Muscle of leg (tissue), 16 donors: Measurements from ENCODE around the gene ST8SIA5. TPM values are rescaled to one million over a fixed set of nuclear protein-coding genes. Genes with fewer than 3 reads are reported as not detected.
A peak's percentile ranks its signal among the peaks of the same experiment; 100 is the strongest.
"Not testable (repeated sequence)": the region's sequence is repeated elsewhere in the genome, so short reads cannot be mapped to it uniquely, and the experiment has no call there.

ENCODE experiments used
- DNase-seq: peaks from one replicate; pipeline ENCODE4 v3.0.0; 2013
- H3K27ac ChIP-seq: one replicate; pipeline ENCODE4 v1.5.1; 2013; ENCODE audit warnings: mild to moderate bottlenecking, low read length, control low read depth
- H3K27me3 ChIP-seq: one replicate; pipeline ENCODE4 v1.6.1; 2013; ENCODE audit warnings: low read length; ENCODE audit not compliant: control insufficient read depth, insufficient read depth
- H3K36me3 ChIP-seq: one replicate; pipeline ENCODE4 v1.6.1; 2013; ENCODE audit warnings: low read length; ENCODE audit not compliant: control insufficient read depth, insufficient read depth
- H3K4me1 ChIP-seq: one replicate; pipeline ENCODE4 v1.6.1; 2013; ENCODE audit warnings: low read length; ENCODE audit not compliant: control insufficient read depth, insufficient read depth
- H3K4me3 ChIP-seq: one replicate; pipeline ENCODE4 v1.5.1; 2013; ENCODE audit warnings: low read length, control low read depth
- H3K9me3 ChIP-seq: replicated peaks from 2 replicates; pipeline ENCODE4 v1.6.1; 2013; ENCODE audit warnings: low read depth, low read length; ENCODE audit not compliant: control insufficient read depth
- WGBS: methylation state at CpG from one replicate; pipeline ENCODE4 v1.1.5; 2013; ENCODE audit warnings: missing lambda C conversion rate; ENCODE audit not compliant: insufficient coverage; 5-methylcytosine and 5-hydroxymethylcytosine counted together
- long read RNA-seq, 11 donors: transcript quantifications; one replicate each; lab custom pipeline, GENCODE V29; 2026
- polyA plus RNA-seq, 8 donors: library from polyadenylated mRNA; unstranded; fragments of 120-200 nt; gene quantifications; one replicate each; pipeline versions ENCODE4 v1.2.1 to v1.2.3, GENCODE V29; 2013; ENCODE audit warnings: inconsistent platforms in 1 of 8, low replicate concordance in 1 of 8; ENCODE audit not compliant: insufficient read length in 8 of 8, insufficient read depth in 1 of 8
- total RNA-seq: library from RNA; stranded (reverse); fragments of 120-200 nt; gene quantifications from one replicate; pipeline ENCODE4 v1.2.4, GENCODE V29; 2013

ST8SIA5 gene
- total RNA-seq (1.0 TPM), polyA plus RNA-seq (1 to 10 TPM; 3.5 to 5.2 (median 4.4) TPM)
- long read RNA-seq, donor 1, result 0 reads
- long read RNA-seq, donor 2, result 0 reads
- long read RNA-seq, donor 3, result 0 reads
- long read RNA-seq, donor 4, result 0 reads
- long read RNA-seq, donor 5, full-length matches to known transcripts, result 3 of 3 reads
- long read RNA-seq, donor 5, partial matches to known transcripts, result 0 of 3 reads
- long read RNA-seq, donor 5, other reads (novel, unspliced or antisense), result 0 of 3 reads
- long read RNA-seq, donor 6, full-length matches to known transcripts, result 1 of 1 reads
- long read RNA-seq, donor 6, partial matches to known transcripts, result 0 of 1 reads
- long read RNA-seq, donor 6, other reads (novel, unspliced or antisense), result 0 of 1 reads
- long read RNA-seq, donor 7, result 0 reads
- long read RNA-seq, donor 8, result 0 reads
- long read RNA-seq, donor 9, partial matches to known transcripts, result 0 of 1 reads
- long read RNA-seq, donor 9, other reads (novel, unspliced or antisense), result 0 of 1 reads
- long read RNA-seq, donor 10, result 0 reads
- long read RNA-seq, donor 11, partial matches to known transcripts, result 0 of 1 reads
- long read RNA-seq, donor 11, other reads (novel, unspliced or antisense), result 0 of 1 reads

GRCh38 chr18:46756559-46757201 lies at the start of gene ST8SIA5:
Gene ST8SIA5, minus strand, starts transcription at chr18:46757053. Its CDS starts 545 bp downstream, at chr18:46756508.
- H3K27ac ChIP-seq, result peak within 1 kb of the TSS; percentile 29
- H3K36me3 ChIP-seq, result no peaks in the 10 kb centered on the region
- peak within 1 kb of the TSS; percentile 35 for H3K4me3 ChIP-seq
- peak; percentile 14 for DNase-seq
- no peaks in the 10 kb centered on the region for H3K9me3 ChIP-seq
- peaks cover 20% of the 10 kb centered on the region for H3K4me1 ChIP-seq
- WGBS, result under 1% methylated on average over 69 of the region's 74 CpGs
- H3K27me3 ChIP-seq, result peaks cover 62% of the 10 kb centered on the region

- not testable (repeated sequence) for DNase-seq, H3K27ac ChIP-seq, H3K36me3 ChIP-seq, H3K4me3 ChIP-seq, H3K4me1 ChIP-seq, H3K27me3 ChIP-seq, H3K9me3 ChIP-seq
- WGBS, result no CpG with 5 or more reads among the region's 6 CpGs
These were observed 39.1 kb upstream of the ST8SIA5 start for GRCh38 chr18:46795945-46796344.

- Histone ChIP-seq H3K4me1 (no peaks in the 10 kb centered on the region), H3K27ac (no peak overlapping the region), H3K27me3 (no peaks in the 10 kb centered on the region), H3K4me3 (no peak overlapping the region), H3K36me3 (no peaks in the 10 kb centered on the region), H3K9me3 (no peaks in the 10 kb centered on the region)
- no peak for DNase-seq
- WGBS, result no CpG with 5 or more reads among the region's 1 CpG
These were observed 37.8 kb upstream of the ST8SIA5 start for GRCh38 chr18:46794607-46795006.

DNA sequence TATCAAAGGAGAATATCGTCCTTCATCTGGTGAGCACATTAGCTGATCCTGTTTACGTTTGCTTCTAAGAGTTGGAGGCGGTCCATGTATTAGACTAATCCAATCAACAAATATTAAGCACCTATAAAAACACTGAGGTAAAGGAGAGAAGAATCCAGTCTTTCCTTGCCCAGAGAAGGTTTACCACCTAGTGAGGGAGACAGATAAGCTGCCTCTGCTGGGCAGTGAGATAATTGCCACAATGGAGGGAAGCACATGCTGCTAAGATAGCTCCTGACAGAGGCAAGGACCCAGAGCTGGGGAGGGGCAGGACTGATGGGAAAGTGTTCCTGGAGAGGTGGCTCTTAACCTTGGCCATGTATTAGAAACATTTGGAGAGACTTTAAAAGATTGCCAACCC lies 36.7 kb upstream of the ST8SIA5 start:
- Histone ChIP-seq H3K9me3 (no peaks in the 10 kb centered on the region), H3K4me3 (no peak overlapping the region), H3K4me1 (no peaks in the 10 kb centered on the region), H3K27me3 (no peaks in the 10 kb centered on the region), H3K36me3 (no peaks in the 10 kb centered on the region), H3K27ac (no peak overlapping the region)
- no CpG with 5 or more reads among the region's 3 CpGs for WGBS
- no peak for DNase-seq

- no peak for DNase-seq
- H3K4me1 ChIP-seq, result no peaks in the 10 kb centered on the region
- no peaks in the 10 kb centered on the region for H3K36me3 ChIP-seq
- H3K4me3 ChIP-seq, result no peak overlapping the region
- H3K27ac ChIP-seq, result no peak overlapping the region
- no peaks in the 10 kb centered on the region for H3K27me3 ChIP-seq
- 81% methylated on average over 4 of the region's 4 CpGs for WGBS
- no peaks in the 10 kb centered on the region for H3K9me3 ChIP-seq
These were observed 32.2 kb upstream of the ST8SIA5 start for GRCh38 chr18:46789088-46789487.

- no peak for DNase-seq
- H3K4me1 ChIP-seq, result no peaks in the 10 kb centered on the region
- H3K27me3 ChIP-seq, result no peaks in the 10 kb centered on the region
- WGBS, result 41% methylated on average over 2 of the region's 3 CpGs
- no peak overlapping the region for H3K27ac ChIP-seq
- H3K4me3 ChIP-seq, result no peak overlapping the region
- H3K9me3 ChIP-seq, result no peaks in the 10 kb centered on the region
- no peaks in the 10 kb centered on the region for H3K36me3 ChIP-seq
These were observed 30.8 kb upstream of the ST8SIA5 start for GRCh38 chr18:46787674-46788073.

- Histone ChIP-seq H3K27me3 (no peaks in the 10 kb centered on the region), H3K36me3 (no peaks in the 10 kb centered on the region), H3K4me1 (peaks cover 21% of the 10 kb centered on the region), H3K4me3 (no peak overlapping the region), H3K9me3 (no peaks in the 10 kb centered on the region), H3K27ac (no peak overlapping the region)
- no peak for DNase-seq
- 62% methylated on average over 5 of the region's 5 CpGs for WGBS
These were observed 15.5 kb upstream of the ST8SIA5 start for GRCh38 chr18:46772357-46772756.

DNA sequence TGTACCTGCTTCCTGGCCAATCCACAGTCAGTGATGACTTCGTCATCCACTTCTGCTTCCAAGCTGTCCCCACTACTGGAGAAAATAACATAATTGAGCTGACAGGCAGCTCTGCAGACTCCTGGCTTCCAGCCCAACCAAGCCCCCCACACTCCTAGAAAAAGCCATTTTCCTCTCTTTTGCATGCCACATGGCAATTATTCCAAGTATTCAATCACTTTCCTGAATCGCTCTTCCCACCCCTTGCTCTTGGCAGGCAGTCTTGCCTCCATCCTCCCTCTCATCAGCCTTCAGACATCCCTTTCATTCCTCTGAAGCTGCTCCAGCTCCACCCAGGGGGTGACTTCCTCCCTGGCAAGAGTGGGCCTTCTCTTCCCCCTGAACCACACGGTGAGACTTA lies 14.3 kb upstream of the ST8SIA5 start:
- Histone ChIP-seq H3K4me1 (peaks cover 21% of the 10 kb centered on the region), H3K36me3 (no peaks in the 10 kb centered on the region), H3K27ac (no peak overlapping the region), H3K4me3 (no peak overlapping the region), H3K27me3 (no peaks in the 10 kb centered on the region), H3K9me3 (no peaks in the 10 kb centered on the region)
- 14% methylated on average over 2 of the region's 3 CpGs for WGBS
- no peak for DNase-seq

DNA sequence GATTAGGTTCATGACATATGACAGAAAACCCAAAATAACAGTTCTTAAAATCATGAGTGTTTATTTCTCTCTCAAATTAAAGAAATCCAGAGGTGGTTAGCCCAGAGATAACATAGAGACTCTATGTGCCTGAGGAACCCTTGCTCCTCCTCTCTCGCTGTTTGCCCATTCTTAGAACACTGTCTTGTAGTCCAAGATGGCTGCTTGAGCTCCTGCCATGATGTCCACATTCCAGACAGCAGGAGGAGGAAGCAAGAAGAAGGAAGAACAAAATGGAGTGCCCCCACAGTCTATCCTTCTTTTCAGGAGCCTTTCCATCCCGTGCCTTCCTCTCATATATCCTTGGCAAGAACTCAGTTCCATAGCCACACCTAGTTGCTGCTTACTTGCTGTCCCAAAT lies 13.9 kb upstream of the ST8SIA5 start:
- H3K27me3 ChIP-seq, result no peaks in the 10 kb centered on the region
- peaks cover 21% of the 10 kb centered on the region for H3K4me1 ChIP-seq
- no peaks in the 10 kb centered on the region for H3K36me3 ChIP-seq
- H3K4me3 ChIP-seq, result no peak overlapping the region
- no peaks in the 10 kb centered on the region for H3K9me3 ChIP-seq
- H3K27ac ChIP-seq, result no peak overlapping the region
- no peak for DNase-seq
- no CpG with 5 or more reads among the region's 2 CpGs for WGBS

DNA sequence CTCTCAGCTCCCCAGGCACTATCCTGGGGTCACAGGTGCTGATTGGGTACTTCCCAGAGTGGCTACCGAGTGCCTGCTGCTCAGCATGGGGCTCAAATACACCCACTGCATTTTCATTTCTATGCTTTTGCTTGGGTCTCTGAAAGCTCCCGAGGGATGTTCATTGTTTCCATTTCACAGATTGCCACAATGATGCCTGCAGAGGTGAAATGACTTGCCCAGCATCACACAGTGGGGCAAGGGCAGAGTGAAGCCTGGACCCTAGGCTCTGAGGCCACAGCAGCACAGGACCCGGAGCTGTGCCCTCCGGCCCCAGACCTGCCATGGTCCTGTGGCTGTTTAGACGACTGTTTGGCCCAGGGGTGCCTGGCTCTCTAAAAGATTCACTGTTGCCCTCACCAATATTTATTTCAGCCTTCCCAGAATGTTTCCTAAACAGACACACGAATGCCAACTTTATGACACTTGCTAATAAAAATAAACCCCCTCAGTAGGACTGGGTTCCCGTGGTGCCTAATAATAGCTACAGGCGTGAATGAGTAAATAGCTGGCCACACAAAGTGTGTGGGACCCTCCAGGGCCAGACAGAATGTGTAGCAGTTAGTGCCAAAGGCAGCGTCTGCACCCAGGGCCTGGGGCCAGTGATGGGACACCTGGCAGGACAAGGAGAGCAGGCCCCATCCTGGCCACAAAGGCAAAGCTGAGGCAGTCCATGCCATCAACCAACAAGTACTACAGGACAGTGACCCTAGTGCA lies 11.5 kb upstream of the ST8SIA5 start:
- Histone ChIP-seq H3K9me3 (no peaks in the 10 kb centered on the region), H3K27me3 (no peaks in the 10 kb centered on the region), H3K36me3 (no peaks in the 10 kb centered on the region), H3K27ac (peak overlapping the region; percentile 51), H3K4me3 (no peak overlapping the region), H3K4me1 (peaks cover 21% of the 10 kb centered on the region)
- 67% methylated on average over 7 of the region's 9 CpGs for WGBS
- DNase-seq, result peak; percentile 36
